Measurements from ENCODE around the gene WBP2. TPM values are rescaled to one million over a fixed set of nuclear protein-coding genes. Genes with fewer than 3 reads are reported as not detected.
A peak's percentile ranks its signal among the peaks of the same experiment; 100 is the strongest.

WBP2 gene
- total and polyA plus RNA-seq, 2 of the 8 experiments (the other 6 are each of a cell fraction or from before 2014, with no cell fraction given), result 48.2 to 71.2 TPM

- Histone ChIP-seq H4K5ac (ENCODE audit: insufficient read length, low read depth, low read length) (no peak overlapping the region), H2BK5ac (ENCODE audit: low read depth, low read length) (0 out of 2 replicates have a peak overlapping the region, but pooled peaks have one; percentile 26), H3K18ac (ENCODE audit: extremely low read depth, low read length) (peak overlapping the region; percentile 87), H2BK15ac (ENCODE audit: low read length) (no peak overlapping the region), H2BK12ac (ENCODE audit: low read depth, low read length) (peak overlapping the region; percentile 63; the same call in 1 of the 2 replicates), H3K14ac (ENCODE audit: insufficient read length) (no peak overlapping the region), H2AK5ac (ENCODE audit: low read depth, low read length) (no peak overlapping the region), H3K23ac (ENCODE audit: insufficient read length) (no peak overlapping the region), H3K9ac (replicated peaks in 1 of 4; ENCODE audit: extremely low read depth in 1 of 4, low read depth in 3 of 4, low read length in 3 of 4) (peak overlapping the region in 1 of 4 experiments; percentile 33; a peak in 2 of 7 replicates), H3K27me3 (replicated peaks in 1 of 4; ENCODE audit: control insufficient read depth in 3 of 4, extremely low read depth in 1 of 4, insufficient read depth in 3 of 4, low read length in 3 of 4) (no peaks in the 10 kb centered on the region), H2AFZ (ENCODE audit: low read length) (peak overlapping the region; percentile 47; the same call in 1 of the 2 replicates), H2BK120ac (replicated peaks; ENCODE audit: low read depth, low read length) (no peak overlapping the region), H3K56ac (replicated peaks; ENCODE audit: insufficient read length, low read depth, low read length) (no peak overlapping the region), H3K23me2 (ENCODE audit: low read depth, low read length) (peaks cover 2% of the 10 kb centered on the region; the same call in 1 of the 2 replicates), H3K4me2 (ENCODE audit: insufficient read depth in 1 of 2, low read depth in 2 of 2, low read length in 2 of 2) (peak overlapping the region; percentile 19 to 81; a peak in 3 of 4 replicates), H3K4ac (replicated peaks; ENCODE audit: insufficient read length, low read depth, low read length) (no peak overlapping the region), H3K27ac (ENCODE audit: low read depth, low read length) (peak overlapping the region; percentile 13; the same call in 1 of the 2 replicates), H3K4me3 (ENCODE audit: extremely low read depth in 1 of 4, insufficient read depth in 2 of 4, low read depth in 3 of 4, low read length in 4 of 4) (peak overlapping the region in 3 of 4 experiments; percentile 27 to 53 (median 45); a peak in 6 of 8 replicates), H3K9me3 (ENCODE audit: insufficient read depth in 2 of 2, low read depth in 1 of 2, low read length in 1 of 2) (no peaks in the 10 kb centered on the region), H2BK20ac (ENCODE audit: low read length) (no peak overlapping the region), H4K91ac (replicated peaks; ENCODE audit: insufficient read length, low read length) (no peak overlapping the region), H4K20me1 (replicated peaks in 1 of 2; ENCODE audit: control insufficient read depth in 1 of 2, insufficient read depth in 2 of 2, low read length in 2 of 2) (no peaks in the 10 kb centered on the region), H3K4me1 (replicated peaks in 1 of 4; ENCODE audit: control insufficient read depth in 3 of 4, insufficient read depth in 4 of 4, low read length in 3 of 4) (peaks cover 0 to 31% (median 25%) of the 10 kb centered on the region in 4 experiments; a peak in 6 of 7 replicates), H3K79me1 (ENCODE audit: low read depth, low read length) (0 out of 2 replicates have a peak, but pooled peaks cover 2% of the 10 kb centered on the region), H3K79me2 (ENCODE audit: control insufficient read depth in 1 of 2, insufficient read depth in 2 of 2, low read length in 2 of 2) (no peaks in the 10 kb centered on the region), H3K36me3 (ENCODE audit: control insufficient read depth in 2 of 4, insufficient read depth in 4 of 4, low read length in 3 of 4) (peaks cover 2 to 14% (median 11%) of the 10 kb centered on the region in 4 experiments; a peak in 7 of 8 replicates), H4K8ac (ENCODE audit: extremely low read depth, insufficient read depth, low read length) (0 out of 2 replicates have a peak overlapping the region, but pooled peaks have one; percentile 90)
- no peak for DNase-seq (ENCODE audit: low read depth in 1 of 2, low spot score in 2 of 2)
- no peak for TF ChIP-seq NANOG (IDR thresholded peaks at IDR 0.05; ENCODE audit: insufficient read depth, low read depth, low read length, poor library complexity, severe bottlenecking)
- peak in 1 of 2 experiments; percentile 11; a peak in 1 of 3 replicates for TF ChIP-seq POLR2A (IDR thresholded peaks at IDR 0.05; ENCODE audit: control extremely low read depth in 1 of 2, low read depth in 2 of 2, low read length in 2 of 2)
- CTCF ChIA-PET (ENCODE audit: partially characterized antibody), result interaction anchor here (0.8 to 21.9 kb wide), 18 partner anchors 8 to 168 kb away, joined by 3 to 563 read pairs (median 7); partner anchors contain the start of genes GALK1, UNC13D, UNK and WBP2
- FAIRE-seq, result no peak
- POLR2A ChIA-PET (ENCODE audit: partially characterized antibody), result interaction anchor here (0.6 to 16.0 kb wide), 15 partner anchors 8 to 278 kb away, joined by 3 to 216 read pairs (median 5); partner anchors contain the start of genes SMIM5 and UNK
- WGBS, 2 experiments (ENCODE audit: extremely low coverage in 1 of 2, insufficient coverage in 1 of 2, insufficient read length in 1 of 2, insufficient replicate concordance in 2 of 2, low coverage in 1 of 2, low lambda C conversion rate in 2 of 2, missing lambda C conversion rate in 1 of 2), result 65% methylated on average over 11 of the region's 11 CpGs; no CpG with 5 or more reads in 1 of the 2 experiments
Measured at GRCh38 chr17:75828076-75828400, 27.1 kb downstream of the WBP2 start.
